Mammary epithelial cell (primary cell): Measurements from ENCODE around the gene PSMA2.

ENCODE experiments used
- CTCF ChIP-seq, 2 donors: IDR thresholded peaks in 1 of 2; conservative IDR thresholded peaks in 1 of 2; 2 replicates each; pipeline ENCODE4 v1.5.1; 2011 to 2012; ENCODE audit warnings: inconsistent platforms in 2 of 2, low read length in 2 of 2, mild to moderate bottlenecking in 2 of 2, control low read depth in 1 of 2, low read depth in 1 of 2; ENCODE audit not compliant: insufficient read depth in 1 of 2; ENCODE audit errors: extremely low read depth in 1 of 2
- EZH2 ChIP-seq: IDR thresholded peaks from 2 replicates; pipeline ENCODE4 v1.6.1; 2012; ENCODE audit warnings: low read length, inconsistent platforms, borderline replicate concordance

GRCh38 chr7:42940985-42941847, 9.2 kb upstream of the PSMA2 start:
- TF ChIP-seq CTCF (conservative IDR thresholded peaks at IDR 0.05 in 1 of 2, IDR thresholded peaks at IDR 0.05 in 1 of 2; ENCODE audit: extremely low read depth in 1 of 2, insufficient read depth in 1 of 2, low read depth in 1 of 2, low read length in 2 of 2), result peak; percentile 94
- TF ChIP-seq EZH2, result no peak
